Measurements from ENCODE around the gene ADGRG2.
"Not testable (repeated sequence)": the region's sequence is repeated elsewhere in the genome, so short reads cannot be mapped to it uniquely, and the experiment has no call there.

ADGRG2 gene

GRCh38 chrX:19085666-19086065, 36.6 kb downstream of the ADGRG2 start:
- DNase-seq (ENCODE audit: extremely low read depth in 1 of 2, low read depth in 1 of 2), result no peak

GRCh38 chrX:19075754-19076153, 46.5 kb downstream of the ADGRG2 start:
- no peak for DNase-seq (ENCODE audit: extremely low read depth in 1 of 2, low read depth in 1 of 2)

GRCh38 chrX:19072372-19072771, 49.9 kb downstream of the ADGRG2 start:
- no peak for DNase-seq (ENCODE audit: extremely low read depth in 1 of 2, low read depth in 1 of 2)

GRCh38 chrX:19070555-19070994, 51.7 kb downstream of the ADGRG2 start:
- no peak for DNase-seq (ENCODE audit: extremely low read depth in 1 of 2, low read depth in 1 of 2)

GRCh38 chrX:19066987-19067386, 55.3 kb downstream of the ADGRG2 start:
- not testable (repeated sequence) for DNase-seq (ENCODE audit: extremely low read depth in 1 of 2, low read depth in 1 of 2)

GRCh38 chrX:19065535-19065934, 56.7 kb downstream of the ADGRG2 start:
- DNase-seq (ENCODE audit: extremely low read depth in 1 of 2, low read depth in 1 of 2), result no peak

GRCh38 chrX:19064175-19064574, 58.1 kb downstream of the ADGRG2 start:
- no peak for DNase-seq (ENCODE audit: extremely low read depth in 1 of 2, low read depth in 1 of 2)

GRCh38 chrX:19063030-19063429, 59.2 kb downstream of the ADGRG2 start:
- DNase-seq (ENCODE audit: extremely low read depth in 1 of 2, low read depth in 1 of 2), result no peak

GRCh38 chrX:19059067-19059466, 63.2 kb downstream of the ADGRG2 start:
- DNase-seq (ENCODE audit: extremely low read depth in 1 of 2, low read depth in 1 of 2), result no peak

GRCh38 chrX:19057856-19058255, 64.4 kb downstream of the ADGRG2 start:
- no peak for DNase-seq (ENCODE audit: extremely low read depth in 1 of 2, low read depth in 1 of 2)

- no peak for DNase-seq (ENCODE audit: extremely low read depth in 1 of 2, low read depth in 1 of 2)
These were observed 73.2 kb downstream of the ADGRG2 start for GRCh38 chrX:19049110-19049509.

GRCh38 chrX:19046343-19047215, 75.7 kb downstream of the ADGRG2 start:
- no peak for DNase-seq (ENCODE audit: extremely low read depth in 1 of 2, low read depth in 1 of 2)

- DNase-seq (ENCODE audit: extremely low read depth in 1 of 2, low read depth in 1 of 2), result no peak
These were observed 81.9 kb downstream of the ADGRG2 start for GRCh38 chrX:19040373-19040772.

- DNase-seq (ENCODE audit: extremely low read depth in 1 of 2, low read depth in 1 of 2), result no peak
These were observed 88.2 kb downstream of the ADGRG2 start for GRCh38 chrX:19034025-19034424.

GRCh38 chrX:19030805-19031204, 91.5 kb downstream of the ADGRG2 start:
- no peak for DNase-seq (ENCODE audit: extremely low read depth in 1 of 2, low read depth in 1 of 2)

GRCh38 chrX:19028560-19028959, 93.7 kb downstream of the ADGRG2 start:
- no peak for DNase-seq (ENCODE audit: extremely low read depth in 1 of 2, low read depth in 1 of 2)

GRCh38 chrX:19024366-19024765, 97.9 kb downstream of the ADGRG2 start:
- no peak for DNase-seq (ENCODE audit: extremely low read depth in 1 of 2, low read depth in 1 of 2)

- no peak for DNase-seq (ENCODE audit: extremely low read depth in 1 of 2, low read depth in 1 of 2)
These were observed 102.3 kb downstream of the ADGRG2 start for GRCh38 chrX:19019996-19020395.

GRCh38 chrX:19017271-19017670, 105.0 kb downstream of the ADGRG2 start:
- no peak for DNase-seq (ENCODE audit: extremely low read depth in 1 of 2, low read depth in 1 of 2)

GRCh38 chrX:19016614-19017013, 105.7 kb downstream of the ADGRG2 start:
- not testable (repeated sequence) for DNase-seq (ENCODE audit: extremely low read depth in 1 of 2, low read depth in 1 of 2)

GRCh38 chrX:19007868-19008267, 114.4 kb downstream of the ADGRG2 start:
- no peak for DNase-seq (ENCODE audit: extremely low read depth in 1 of 2, low read depth in 1 of 2)

GRCh38 chrX:19007011-19007410, 115.3 kb downstream of the ADGRG2 start:
- no peak for DNase-seq (ENCODE audit: extremely low read depth in 1 of 2, low read depth in 1 of 2)

GRCh38 chrX:19005909-19006308, 116.4 kb downstream of the ADGRG2 start:
- DNase-seq (ENCODE audit: extremely low read depth in 1 of 2, low read depth in 1 of 2), result no peak
